Effector memory CD4-positive, alpha-beta T cell (primary cell): Measurements from ENCODE around the gene ARHGEF16.

Experiments used
- DNase-seq, 3 donors: peaks; one replicate each; pipeline ENCODE4 v3.0.0-alpha.2; 2020
- H3K27ac ChIP-seq: 2 replicates; pipeline ENCODE4 v1.7.0; 2013; ENCODE audit warnings: mild to moderate bottlenecking, low read length, moderate library complexity; ENCODE audit not compliant: insufficient read depth, poor library complexity, severe bottlenecking
- H3K27me3 ChIP-seq: replicated peaks from 2 replicates; pipeline ENCODE4 v1.7.0; 2013; ENCODE audit warnings: mild to moderate bottlenecking, low read length; ENCODE audit not compliant: insufficient read depth, control insufficient read depth, poor library complexity, severe bottlenecking
- H3K36me3 ChIP-seq: 2 replicates; pipeline ENCODE4 v1.7.0; 2013; ENCODE audit warnings: mild to moderate bottlenecking, low read length, moderate library complexity; ENCODE audit not compliant: control insufficient read depth, insufficient read depth
- H3K4me1 ChIP-seq: 2 replicates; pipeline ENCODE4 v1.7.0; 2013; ENCODE audit warnings: low read length, mild to moderate bottlenecking; ENCODE audit not compliant: control insufficient read depth, insufficient read depth, poor library complexity, severe bottlenecking
- H3K4me3 ChIP-seq: 2 replicates; pipeline ENCODE4 v1.7.0; 2013; ENCODE audit warnings: low read length, low read depth, mild to moderate bottlenecking; ENCODE audit not compliant: insufficient read depth, poor library complexity, severe bottlenecking
- H3K9me3 ChIP-seq: 2 replicates; pipeline ENCODE4 v1.7.0; 2013; ENCODE audit warnings: mild to moderate bottlenecking, low read length, moderate library complexity; ENCODE audit not compliant: control insufficient read depth

Gene ARHGEF16

DNA sequence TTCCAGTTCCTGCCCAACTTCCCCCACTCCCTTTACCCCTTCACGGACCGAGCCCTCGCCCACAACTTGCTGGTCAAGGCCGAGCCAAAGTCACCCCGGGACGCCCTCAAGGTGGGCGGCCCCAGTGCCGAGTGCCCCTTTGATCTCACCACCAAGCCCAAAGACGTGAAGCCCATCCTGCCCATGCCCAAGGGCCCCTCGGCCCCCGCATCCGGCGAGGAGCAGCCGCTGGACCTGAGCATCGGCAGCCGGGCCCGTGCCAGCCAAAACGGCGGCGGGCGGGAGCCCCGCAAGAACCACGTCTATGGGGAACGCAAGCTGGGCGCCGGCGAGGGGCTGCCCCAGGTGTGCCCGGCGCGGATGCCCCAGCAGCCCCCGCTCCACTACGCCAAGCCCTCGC lies 42.1 kb upstream of the ARHGEF16 start:
- no peaks in the 10 kb centered on the region for H3K36me3 ChIP-seq
- DNase-seq = no peak
- H3K9me3 ChIP-seq = peaks cover 7% of the 10 kb centered on the region
- H3K4me3 ChIP-seq = no peak overlapping the region
- no peaks in the 10 kb centered on the region for H3K27me3 ChIP-seq
- no peak overlapping the region for H3K27ac ChIP-seq
- no peaks in the 10 kb centered on the region for H3K4me1 ChIP-seq

DNA sequence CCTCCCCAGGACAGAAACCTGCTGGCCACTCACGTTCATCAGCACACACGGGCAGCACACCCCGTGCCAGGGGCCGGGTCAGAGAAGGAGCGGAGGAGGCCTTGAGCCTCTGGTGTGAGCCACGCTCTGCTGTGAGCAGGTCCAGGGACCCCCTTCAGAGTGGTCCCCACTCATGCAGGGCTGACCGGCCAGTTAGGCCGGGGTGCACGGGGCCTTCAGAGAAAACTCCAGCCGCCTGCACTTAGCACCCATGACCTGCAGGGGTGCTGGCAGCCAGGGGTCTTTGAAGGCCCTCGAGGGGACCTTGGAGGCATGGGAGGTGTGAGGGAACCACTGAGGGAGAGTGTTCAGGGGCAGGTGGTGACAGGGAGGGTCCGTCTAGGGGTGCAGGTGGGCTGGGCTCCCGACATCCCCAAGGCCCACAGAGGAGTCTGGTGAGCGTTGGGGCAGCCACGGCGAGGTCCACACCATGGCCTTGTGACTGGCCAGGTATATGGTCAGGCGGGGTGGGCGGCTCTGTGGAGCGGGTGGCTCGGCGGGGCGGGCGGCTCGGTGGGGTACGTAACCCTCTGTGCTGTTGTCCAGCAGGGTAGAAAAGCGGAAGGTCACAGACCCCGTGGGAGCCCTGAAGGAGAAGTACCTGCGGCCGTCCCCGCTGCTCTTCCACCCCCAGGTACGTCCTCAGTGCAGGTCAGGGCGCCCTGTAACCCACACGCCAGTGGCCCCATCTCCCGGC lies 40.3 kb upstream of the ARHGEF16 start:
- DNase-seq = no peak
- Histone ChIP-seq H3K4me3 (no peak overlapping the region), H3K36me3 (no peaks in the 10 kb centered on the region), H3K4me1 (no peaks in the 10 kb centered on the region), H3K27ac (no peak overlapping the region), H3K9me3 (peaks cover 7% of the 10 kb centered on the region), H3K27me3 (no peaks in the 10 kb centered on the region)

DNA sequence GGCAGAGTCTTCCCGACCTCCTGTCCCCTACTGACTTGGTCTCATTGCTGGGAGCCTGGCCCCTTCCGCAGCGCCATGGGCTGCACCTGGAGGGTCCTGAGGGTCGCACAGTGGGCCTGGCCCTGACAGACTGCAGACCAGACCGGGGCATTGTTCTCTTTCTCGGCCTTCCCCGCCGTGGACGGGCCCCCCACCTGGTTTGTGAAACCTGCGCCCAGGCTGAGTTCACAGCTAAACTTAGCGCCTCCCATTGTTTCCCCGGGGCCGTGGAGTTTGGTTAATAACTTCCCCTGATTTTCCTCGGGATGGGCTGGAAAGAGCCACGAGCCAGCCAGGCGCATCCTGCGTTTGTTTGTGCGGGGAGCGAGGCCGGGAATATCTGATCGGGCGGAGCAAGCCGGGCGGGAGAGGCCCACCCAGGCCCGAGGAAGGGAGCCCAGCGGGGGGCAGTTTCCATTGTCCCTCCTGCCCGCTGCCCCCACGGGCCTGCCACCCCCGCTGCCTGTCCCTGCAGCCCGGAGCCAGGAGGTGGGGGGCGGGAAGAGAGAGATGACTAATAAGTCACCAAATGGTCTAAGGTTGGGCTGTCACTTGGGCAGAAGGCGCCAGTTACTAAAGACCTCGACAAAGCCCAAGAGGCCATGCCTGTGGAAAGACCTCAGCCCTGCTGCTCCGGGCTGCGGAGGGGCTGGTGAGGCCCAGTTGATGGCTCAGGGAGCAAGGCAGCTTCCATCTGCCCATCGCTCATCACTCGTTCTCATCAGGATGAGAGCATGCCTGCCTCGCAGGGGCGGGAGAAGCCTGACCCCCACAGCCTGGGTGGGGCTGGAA lies 39.0 kb upstream of the ARHGEF16 start:
- no peak for DNase-seq
- H3K27ac ChIP-seq = no peak overlapping the region
- H3K36me3 ChIP-seq = no peaks in the 10 kb centered on the region
- H3K4me3 ChIP-seq = no peak overlapping the region
- no peaks in the 10 kb centered on the region for H3K27me3 ChIP-seq
- peaks cover 7% of the 10 kb centered on the region for H3K9me3 ChIP-seq
- H3K4me1 ChIP-seq = no peaks in the 10 kb centered on the region

DNA sequence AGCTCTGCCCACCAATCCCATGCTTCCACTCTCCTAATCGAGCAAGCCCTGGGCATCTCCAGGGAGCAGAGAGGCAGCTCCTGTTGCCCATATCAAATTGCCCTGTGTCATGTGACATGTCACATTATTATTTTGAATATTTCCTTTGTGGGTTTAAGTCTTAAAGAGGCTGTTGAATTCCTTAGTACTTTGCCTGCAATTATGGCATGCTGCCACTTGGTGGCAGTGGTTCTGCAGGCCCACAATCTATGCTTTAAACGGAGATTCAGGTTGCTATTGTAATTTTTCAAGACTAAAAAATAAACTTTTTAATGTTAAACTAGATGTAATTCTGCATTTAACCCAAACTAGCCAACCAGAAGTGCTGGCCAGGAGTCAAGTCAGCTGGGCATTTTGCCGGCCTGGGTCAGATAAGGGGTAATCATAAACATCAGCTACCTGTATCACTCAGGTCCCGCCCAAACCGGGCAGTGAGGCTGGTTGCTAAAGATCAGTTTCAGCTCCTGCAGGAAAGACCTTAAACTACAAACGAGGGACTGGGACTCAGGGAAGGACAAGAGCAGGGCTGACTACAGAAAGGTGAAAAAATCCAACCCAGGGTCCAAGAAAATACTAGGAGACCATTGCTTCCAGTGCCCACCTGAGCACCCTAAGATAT lies 37.3 kb upstream of the ARHGEF16 start:
- DNase-seq = no peak
- Histone ChIP-seq H3K4me3 (no peak overlapping the region), H3K9me3 (peaks cover 7% of the 10 kb centered on the region), H3K36me3 (no peaks in the 10 kb centered on the region), H3K27ac (no peak overlapping the region), H3K4me1 (no peaks in the 10 kb centered on the region), H3K27me3 (no peaks in the 10 kb centered on the region)

DNA sequence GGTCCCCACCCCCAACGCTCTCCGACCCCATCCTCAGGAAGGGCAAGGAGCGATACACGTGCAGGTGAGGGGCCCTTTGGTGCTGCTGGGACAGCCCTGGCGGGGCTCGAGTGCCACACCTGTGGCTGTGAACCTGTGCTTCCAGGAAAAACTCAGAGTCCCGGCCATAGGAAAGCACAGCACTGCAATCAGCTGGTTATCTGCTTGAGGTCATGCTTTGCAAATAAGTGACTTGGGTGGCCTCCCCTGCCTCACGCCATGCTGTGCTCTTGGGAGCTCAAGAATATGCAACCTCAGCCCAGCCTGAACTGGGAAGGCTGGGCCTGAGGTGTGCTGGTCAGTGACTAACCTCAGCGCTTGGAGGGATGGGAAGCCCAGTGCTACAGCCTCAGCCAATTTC lies 36.5 kb upstream of the ARHGEF16 start:
- no peak overlapping the region for H3K4me3 ChIP-seq
- H3K36me3 ChIP-seq = no peaks in the 10 kb centered on the region
- no peak overlapping the region for H3K27ac ChIP-seq
- DNase-seq = no peak
- no peaks in the 10 kb centered on the region for H3K27me3 ChIP-seq
- H3K4me1 ChIP-seq = no peaks in the 10 kb centered on the region
- H3K9me3 ChIP-seq = peaks cover 7% of the 10 kb centered on the region

DNA sequence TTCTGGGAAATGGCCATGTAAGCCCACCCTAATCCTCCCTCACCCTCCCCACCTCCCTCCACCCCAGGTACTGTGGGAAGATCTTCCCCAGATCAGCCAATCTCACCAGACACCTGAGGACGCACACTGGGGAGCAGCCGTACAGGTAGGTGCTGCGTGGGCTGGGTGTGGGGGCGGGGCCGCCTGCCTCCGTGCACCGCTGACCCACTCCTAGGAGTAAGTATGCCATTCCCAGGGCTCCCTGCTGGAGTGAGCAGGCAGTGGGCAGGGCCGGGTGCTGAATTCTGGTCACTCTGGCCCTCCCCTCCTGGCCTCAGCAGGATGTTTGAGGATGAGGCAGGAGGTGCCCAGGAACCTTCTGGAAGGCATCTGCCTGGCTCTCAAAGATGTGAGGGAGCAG lies 35.9 kb upstream of the ARHGEF16 start:
- Histone ChIP-seq H3K4me3 (no peak overlapping the region), H3K27me3 (no peaks in the 10 kb centered on the region), H3K27ac (no peak overlapping the region), H3K4me1 (no peaks in the 10 kb centered on the region), H3K36me3 (no peaks in the 10 kb centered on the region), H3K9me3 (peaks cover 7% of the 10 kb centered on the region)
- no peak for DNase-seq

DNA sequence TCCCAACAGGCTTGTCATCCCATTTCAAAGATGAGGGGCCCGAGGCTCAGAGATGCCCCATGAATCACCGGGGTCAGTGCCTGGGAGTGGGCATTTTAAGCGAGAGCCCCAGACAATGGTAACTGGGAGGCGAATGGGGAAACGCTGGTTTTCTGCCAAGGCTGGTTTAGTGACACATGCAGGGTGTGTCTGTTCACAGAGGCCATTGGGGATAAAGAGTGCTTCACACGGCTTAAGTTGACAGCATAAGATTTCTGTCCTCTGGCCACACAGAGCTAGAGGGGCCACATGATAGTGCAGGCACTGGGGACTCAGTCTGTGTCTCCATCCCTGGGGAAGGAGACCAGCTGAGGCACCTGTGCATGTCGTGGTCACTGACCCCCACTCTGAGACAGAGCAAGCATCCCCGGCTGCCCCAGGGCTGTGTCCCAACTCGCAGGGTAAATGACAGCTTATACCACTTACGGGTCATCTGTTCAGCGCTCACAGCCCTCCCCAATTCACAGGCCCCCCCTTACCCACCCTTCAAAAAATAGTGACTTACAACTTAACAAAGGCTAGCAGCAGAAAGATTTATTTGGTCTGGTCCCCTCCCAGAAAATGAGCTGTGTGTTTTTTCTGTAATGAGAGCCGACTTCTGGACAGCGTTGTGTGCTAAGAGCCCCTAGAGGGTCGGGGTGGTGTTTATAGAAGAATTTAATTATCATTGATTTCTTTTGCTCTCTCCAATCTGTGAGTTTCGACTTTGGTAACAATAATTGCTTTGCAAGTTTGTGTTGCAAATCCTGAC lies 34.9 kb upstream of the ARHGEF16 start:
- peaks cover 7% of the 10 kb centered on the region for H3K9me3 ChIP-seq
- DNase-seq = no peak
- H3K27ac ChIP-seq = no peak overlapping the region
- peaks cover 4% of the 10 kb centered on the region for H3K27me3 ChIP-seq
- no peak overlapping the region for H3K4me3 ChIP-seq
- H3K36me3 ChIP-seq = no peaks in the 10 kb centered on the region
- H3K4me1 ChIP-seq = no peaks in the 10 kb centered on the region

DNA sequence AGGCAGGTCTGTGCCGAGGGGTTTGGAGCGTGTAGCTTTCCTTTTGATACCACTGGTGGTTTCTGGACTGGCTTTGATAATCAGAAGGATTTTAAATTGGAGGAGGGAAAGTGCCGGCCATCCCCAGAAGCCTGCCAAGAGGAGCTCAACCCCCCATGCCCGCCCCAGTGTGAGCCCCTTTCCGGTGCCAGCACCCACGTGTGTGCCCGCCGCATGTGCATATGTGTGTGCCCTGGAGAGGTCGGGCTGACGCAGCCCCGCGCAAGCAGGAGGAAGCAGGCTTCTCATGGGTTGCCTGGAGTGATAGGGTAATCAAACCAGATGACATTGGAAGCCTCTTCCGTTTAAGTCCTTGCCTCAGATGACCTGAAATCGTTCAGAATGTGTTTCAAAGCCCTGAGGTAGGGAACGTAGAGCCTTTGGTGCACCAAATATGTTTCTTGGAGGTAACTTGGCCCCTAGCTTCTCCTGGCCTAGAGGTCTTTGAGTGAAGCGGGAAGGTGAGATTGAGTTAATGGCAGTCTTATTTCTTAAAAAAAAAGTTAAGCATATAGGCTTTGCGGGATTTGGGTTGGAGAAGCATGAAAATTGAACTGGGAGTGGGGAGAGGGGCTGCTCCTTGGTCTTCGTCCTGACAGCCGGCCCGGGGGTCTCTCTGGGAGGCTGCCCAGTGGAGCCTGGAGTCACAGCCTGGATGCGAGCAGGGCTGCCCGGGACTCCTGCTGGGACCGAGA lies 34.1 kb upstream of the ARHGEF16 start:
- no peaks in the 10 kb centered on the region for H3K4me1 ChIP-seq
- H3K36me3 ChIP-seq = no peaks in the 10 kb centered on the region
- H3K9me3 ChIP-seq = peaks cover 7% of the 10 kb centered on the region
- no peak for DNase-seq
- no peak overlapping the region for H3K27ac ChIP-seq
- peaks cover 4% of the 10 kb centered on the region for H3K27me3 ChIP-seq
- H3K4me3 ChIP-seq = no peak overlapping the region

DNA sequence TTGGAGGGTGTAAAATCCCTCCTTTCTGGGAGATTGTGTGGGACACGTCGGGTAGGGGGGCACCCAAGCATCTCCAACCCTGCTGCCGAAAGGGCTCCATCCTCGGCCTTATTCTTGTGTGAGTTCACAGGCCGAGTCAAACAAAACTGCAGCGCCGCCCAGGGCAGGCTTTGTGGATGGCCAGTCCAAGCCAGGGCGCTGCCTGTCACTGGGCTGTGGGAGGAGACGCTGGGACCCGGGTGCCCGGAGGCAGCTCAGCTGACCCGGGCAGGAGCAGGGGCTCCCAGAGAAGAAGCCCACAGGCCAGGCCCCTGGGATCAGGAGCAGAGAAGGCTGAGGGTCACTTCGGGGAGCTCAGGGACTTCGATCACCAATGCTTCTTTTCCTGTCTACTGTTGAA lies 31.8 kb upstream of the ARHGEF16 start:
- H3K4me3 ChIP-seq = no peak overlapping the region
- no peaks in the 10 kb centered on the region for H3K36me3 ChIP-seq
- no peaks in the 10 kb centered on the region for H3K4me1 ChIP-seq
- DNase-seq = no peak
- H3K9me3 ChIP-seq = no peaks in the 10 kb centered on the region
- H3K27ac ChIP-seq = no peak overlapping the region
- peaks cover 4% of the 10 kb centered on the region for H3K27me3 ChIP-seq
